Epithelial cell of esophagus (primary cell): Measurements from ENCODE around the gene HECTD4.

Source experiments
- DNase-seq: peaks from one replicate; pipeline ENCODE4 v3.0.0; 2010; ENCODE audit warnings: low read depth
- H3K4me3 ChIP-seq: 2 replicates; pipeline ENCODE4 v1.5.1; 2011; ENCODE audit warnings: mild to moderate bottlenecking, low read length, control low read depth
- CTCF ChIP-seq: IDR thresholded peaks from 2 replicates; pipeline ENCODE4 v1.5.1; 2011; ENCODE audit warnings: low read depth, mild to moderate bottlenecking, low read length, control low read depth, inconsistent platforms; ENCODE audit not compliant: insufficient read depth; ENCODE audit errors: missing control alignments

HECTD4 gene

GRCh38 chr12:112153893-112154219, 228.4 kb downstream of the HECTD4 start:
- DNase-seq: no peak
- TF ChIP-seq CTCF: no peak
- H3K4me3 ChIP-seq: no peak overlapping the region

- TF ChIP-seq CTCF: no peak
- no peak for DNase-seq
Measured at GRCh38 chr12:112153181-112153892, 228.9 kb downstream of the HECTD4 start.

GRCh38 chr12:112151766-112152541, 230.3 kb downstream of the HECTD4 start:
- H3K4me3 ChIP-seq: no peak overlapping the region
- no peak for TF ChIP-seq CTCF
- no peak for DNase-seq

More at GRCh38 chr12:112153181-112153892, 228.9 kb downstream of the HECTD4 start:
- H3K4me3 ChIP-seq: no peak overlapping the region

GRCh38 chr12:112149596-112149995, 232.6 kb downstream of the HECTD4 start:
- peak; percentile 90 for DNase-seq
- H3K4me3 ChIP-seq: no peak overlapping the region
- TF ChIP-seq CTCF: no peak

- TF ChIP-seq CTCF: no peak
- peak; percentile 87 for DNase-seq
Measured at GRCh38 chr12:112148031-112148513, 234.2 kb downstream of the HECTD4 start.

GRCh38 chr12:112146123-112146522, 236.1 kb downstream of the HECTD4 start:
- no peak overlapping the region for H3K4me3 ChIP-seq
- no peak for TF ChIP-seq CTCF
- DNase-seq: no peak

More at GRCh38 chr12:112148031-112148513, 234.2 kb downstream of the HECTD4 start:
- H3K4me3 ChIP-seq: no peak overlapping the region
